Loucy (cell line): ENCODE data around the gene TEX36.

ENCODE experiments used
- EZH2phosphoT487 ChIP-seq: fragments of 200-600 bp; IDR thresholded peaks from 2 replicates; pipeline ENCODE4 v1.6.1; 2018; ENCODE audit warnings: antibody characterized with exemption, mild to moderate bottlenecking, moderate library complexity, borderline replicate concordance
- TF ChIP-seq, protein P1 (sequence below): fragments of 200-600 bp; sonication (generic); conservative IDR thresholded peaks from 2 replicates; pipeline ENCODE4 v1.5.1; 2014; ENCODE audit warnings: mild to moderate bottlenecking, antibody characterized with exemption, low read length

GRCh38 chr10:125727436-125727835, 44.5 kb upstream of the TEX36 start:
- TF ChIP-seq, protein P1, sequence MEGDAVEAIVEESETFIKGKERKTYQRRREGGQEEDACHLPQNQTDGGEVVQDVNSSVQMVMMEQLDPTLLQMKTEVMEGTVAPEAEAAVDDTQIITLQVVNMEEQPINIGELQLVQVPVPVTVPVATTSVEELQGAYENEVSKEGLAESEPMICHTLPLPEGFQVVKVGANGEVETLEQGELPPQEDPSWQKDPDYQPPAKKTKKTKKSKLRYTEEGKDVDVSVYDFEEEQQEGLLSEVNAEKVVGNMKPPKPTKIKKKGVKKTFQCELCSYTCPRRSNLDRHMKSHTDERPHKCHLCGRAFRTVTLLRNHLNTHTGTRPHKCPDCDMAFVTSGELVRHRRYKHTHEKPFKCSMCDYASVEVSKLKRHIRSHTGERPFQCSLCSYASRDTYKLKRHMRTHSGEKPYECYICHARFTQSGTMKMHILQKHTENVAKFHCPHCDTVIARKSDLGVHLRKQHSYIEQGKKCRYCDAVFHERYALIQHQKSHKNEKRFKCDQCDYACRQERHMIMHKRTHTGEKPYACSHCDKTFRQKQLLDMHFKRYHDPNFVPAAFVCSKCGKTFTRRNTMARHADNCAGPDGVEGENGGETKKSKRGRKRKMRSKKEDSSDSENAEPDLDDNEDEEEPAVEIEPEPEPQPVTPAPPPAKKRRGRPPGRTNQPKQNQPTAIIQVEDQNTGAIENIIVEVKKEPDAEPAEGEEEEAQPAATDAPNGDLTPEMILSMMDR, result no peak
- no peak for TF ChIP-seq EZH2phosphoT487
